OCI-LY7 (cell line): ENCODE data around the gene CHST13. TPM values are rescaled to one million over a fixed set of nuclear protein-coding genes. Genes with fewer than 3 reads are reported as not detected.

Experiments used
- BruUV-seq: library from RNA; stranded (reverse); fragments of 400-500 nt; replicated peaks from 2 replicates; lab custom pipeline; 2021; lab: Mats Ljungman, UMichigan
- CTCF ChIA-PET: fragments of 300-600 bp; sonication (Branson Sonifier 250); formaldehyde crosslinking; loops from one replicate; lab custom pipeline; 2022; ENCODE audit warnings: antibody characterized with exemption; ENCODE audit not compliant: unreplicated experiment; lab: Charles Lee
- POLR2A ChIA-PET: fragments of 300-600 bp; sonication (Branson Sonifier 250); formaldehyde crosslinking; loops from one replicate; lab custom pipeline; 2022; ENCODE audit warnings: antibody characterized with exemption; lab: Charles Lee
- DNase-seq: peaks from one replicate; pipeline ENCODE4 v3.0.0-alpha.2; 2015; ENCODE audit warnings: low spot score
- H2AFZ ChIP-seq: fragments of 200-600 bp; sonication (generic), shearing (Covaris generic); 2 replicates; pipeline ENCODE4 v1.6.1; 2014; ENCODE audit warnings: mild to moderate bottlenecking, antibody characterized with exemption, low read length, moderate library complexity
- H3K27ac ChIP-seq: fragments of 200-600 bp; sonication (generic); 2 replicates; pipeline ENCODE4 v1.5.1; 2014; ENCODE audit warnings: mixed run types, low read depth, mild to moderate bottlenecking, moderate library complexity, low read length, inconsistent platforms; ENCODE audit not compliant: poor library complexity, severe bottlenecking
- H3K36me3 ChIP-seq: fragments of 200-600 bp; sonication (generic); 2 replicates; pipeline ENCODE4 v1.6.1; 2014; ENCODE audit warnings: mild to moderate bottlenecking, antibody characterized with exemption, low read length, moderate library complexity, mixed read lengths; ENCODE audit not compliant: insufficient read depth
- H3K4me1 ChIP-seq: fragments of 200-600 bp; sonication (generic); 2 replicates; pipeline ENCODE4 v1.5.1; 2014; ENCODE audit warnings: mild to moderate bottlenecking, low read length; ENCODE audit not compliant: insufficient read depth, poor library complexity, severe bottlenecking
- H3K4me2 ChIP-seq: fragments of 200-600 bp; sonication (generic); 2 replicates; pipeline ENCODE4 v1.6.1; 2014; ENCODE audit warnings: mild to moderate bottlenecking, low read length
- H3K4me3 ChIP-seq: fragments of 200-600 bp; sonication (generic); 2 replicates; pipeline ENCODE4 v1.5.1; 2014; ENCODE audit warnings: mild to moderate bottlenecking, low read depth, low read length; ENCODE audit not compliant: poor library complexity, severe bottlenecking
- H3K79me2 ChIP-seq: fragments of 200-600 bp; sonication (generic); 2 replicates; pipeline ENCODE4 v1.6.1; 2016; ENCODE audit warnings: low read depth, mild to moderate bottlenecking, low read length, moderate library complexity, mixed read lengths; ENCODE audit not compliant: insufficient read depth
- H3K9me2 ChIP-seq: fragments of 200-600 bp; sonication (generic); 2 replicates; pipeline ENCODE4 v1.6.1; 2016; ENCODE audit warnings: mild to moderate bottlenecking, low read length, mixed read lengths; ENCODE audit not compliant: insufficient read depth
- H3K9me3 ChIP-seq: fragments of 200-600 bp; sonication (generic); 2 replicates; pipeline ENCODE4 v1.6.1; 2014; ENCODE audit warnings: mild to moderate bottlenecking, mixed run types, low read length, mixed read lengths
- H4K20me1 ChIP-seq: fragments of 200-600 bp; sonication (generic); 2 replicates; pipeline ENCODE4 v1.6.1; 2014; ENCODE audit warnings: mild to moderate bottlenecking, antibody characterized with exemption, low read length, moderate library complexity, mixed read lengths; ENCODE audit not compliant: insufficient read depth
- CTCF ChIP-seq: fragments of 200-600 bp; sonication (generic); conservative IDR thresholded peaks from 2 replicates; pipeline ENCODE4 v1.5.1; 2014; ENCODE audit warnings: mild to moderate bottlenecking, antibody characterized with exemption, low read length, moderate library complexity, mixed read lengths
- EZH2phosphoT487 ChIP-seq: fragments of 200-600 bp; sonication (generic); IDR thresholded peaks from 2 replicates; pipeline ENCODE4 v1.6.1; 2018; ENCODE audit warnings: low read depth, borderline replicate concordance, mild to moderate bottlenecking, mixed run types, antibody characterized with exemption, low read length, moderate library complexity, mixed read lengths
- intact Hi-C: fragments of 100-400 bp; cut with micrococcal nuclease; formaldehyde crosslinking; loops from one replicate; pipeline ENCODE4 v1.10.0; 2022; ENCODE audit not compliant: unreplicated experiment
- total RNA-seq, 2 experiments: library from RNA; depleted of rRNA in 1 of 2; stranded (reverse); fragments of >200 nt in 1 of 2; shearing (Covaris generic) in 1 of 2; gene quantifications; 2 replicates each; pipeline ENCODE4 v1.2.3, GENCODE V29; 2014 to 2022

Gene CHST13
- total RNA-seq, 2 experiments from 2014 or later = not detected

- no peaks in the 10 kb centered on the region for H3K36me3 ChIP-seq
- no peaks in the 10 kb centered on the region for H3K4me1 ChIP-seq
- no TSS peak for BruUV-seq
- no peaks in the 10 kb centered on the region for H3K79me2 ChIP-seq
- H3K27ac ChIP-seq = no peak overlapping the region
- ChIA-PET POLR2A (no interaction called here), CTCF (no interaction called here)
- H3K9me3 ChIP-seq = no peaks in the 10 kb centered on the region
- H4K20me1 ChIP-seq = no peaks in the 10 kb centered on the region
- H2AFZ ChIP-seq = no peak overlapping the region
- intact Hi-C loops = no loop called here
- H3K4me3 ChIP-seq = no peak overlapping the region
- no peak for TF ChIP-seq CTCF
- TF ChIP-seq EZH2phosphoT487 = no peak
- DNase-seq = no peak
- no peaks in the 10 kb centered on the region for H3K9me2 ChIP-seq
- no peak overlapping the region for H3K4me2 ChIP-seq
These were observed 3.1 kb downstream of the CHST13 start for GRCh38 chr3:126527006-126527405.

- no peak overlapping the region for H2AFZ ChIP-seq
- POLR2A ChIA-PET = no interaction called here
- no peaks in the 10 kb centered on the region for H3K9me2 ChIP-seq
- no peak overlapping the region for H3K27ac ChIP-seq
- no peaks in the 10 kb centered on the region for H3K4me1 ChIP-seq
- no peak for DNase-seq
- no peak overlapping the region for H3K4me3 ChIP-seq
- no peaks in the 10 kb centered on the region for H3K36me3 ChIP-seq
- no peaks in the 10 kb centered on the region for H4K20me1 ChIP-seq
- no TSS peak for BruUV-seq
- H3K79me2 ChIP-seq = no peaks in the 10 kb centered on the region
- no peak for TF ChIP-seq EZH2phosphoT487
- no peak for TF ChIP-seq CTCF
- no peak overlapping the region for H3K4me2 ChIP-seq
- CTCF ChIA-PET = interaction anchor here (0.6 kb wide), 1 partner anchor 283 kb away, joined by 4 read pairs; no protein-coding TSS in a partner anchor
- intact Hi-C loops = no loop called here
- H3K9me3 ChIP-seq = no peaks in the 10 kb centered on the region
These were observed 3.7 kb downstream of the CHST13 start for GRCh38 chr3:126527455-126528211.

- H3K4me2 ChIP-seq = no peak overlapping the region
- no peaks in the 10 kb centered on the region for H3K4me1 ChIP-seq
- no TSS peak for BruUV-seq
- TF ChIP-seq EZH2phosphoT487 (no peak), CTCF (no peak)
- no peaks in the 10 kb centered on the region for H3K9me2 ChIP-seq
- POLR2A ChIA-PET = no interaction called here
- no peaks in the 10 kb centered on the region for H4K20me1 ChIP-seq
- no peak overlapping the region for H3K27ac ChIP-seq
- H3K36me3 ChIP-seq = no peaks in the 10 kb centered on the region
- intact Hi-C loops = no loop called here
- H3K79me2 ChIP-seq = no peaks in the 10 kb centered on the region
- no peak overlapping the region for H2AFZ ChIP-seq
- DNase-seq = no peak
- CTCF ChIA-PET = interaction anchor here (0.6 kb wide), 1 partner anchor 284 kb away, joined by 4 read pairs; no protein-coding TSS in a partner anchor
- H3K9me3 ChIP-seq = no peaks in the 10 kb centered on the region
- H3K4me3 ChIP-seq = no peak overlapping the region
These were observed 4.5 kb downstream of the CHST13 start for GRCh38 chr3:126528419-126528799.
